Ishikawa (cell line): ENCODE measurements around the gene RGSL1.

Experiments
- CEBPB ChIP-seq: IDR thresholded peaks from 2 replicates; pipeline ENCODE4 v1.6.1; 2012
- CREB1 ChIP-seq: IDR thresholded peaks from 2 replicates; pipeline ENCODE4 v1.6.1; 2012; ENCODE audit warnings: low read depth
- EGR1 ChIP-seq: IDR thresholded peaks from 2 replicates; pipeline ENCODE4 v1.6.1; 2012
- EP300 ChIP-seq: IDR thresholded peaks from 2 replicates; pipeline ENCODE4 v1.6.1; 2012; ENCODE audit warnings: borderline replicate concordance
- FOXM1 ChIP-seq: IDR thresholded peaks from 2 replicates; pipeline ENCODE4 v1.6.1; 2012; ENCODE audit warnings: low read depth, borderline replicate concordance
- NFIC ChIP-seq: IDR thresholded peaks from 2 replicates; pipeline ENCODE4 v1.6.1; 2012
- RAD21 ChIP-seq: IDR thresholded peaks from 2 replicates; pipeline ENCODE4 v1.6.1; 2012; ENCODE audit warnings: low read depth
- TAF1 ChIP-seq: IDR thresholded peaks from 2 replicates; pipeline ENCODE4 v1.6.1; 2012; ENCODE audit warnings: low read depth, mild to moderate bottlenecking
- TCF12 ChIP-seq: IDR thresholded peaks from 2 replicates; pipeline ENCODE4 v1.6.1; 2012; ENCODE audit warnings: low read depth
- TEAD4 ChIP-seq: IDR thresholded peaks from 2 replicates; pipeline ENCODE4 v1.6.1; 2012
- YY1 ChIP-seq: IDR thresholded peaks from 2 replicates; pipeline ENCODE4 v1.6.1; 2012; ENCODE audit warnings: low read depth
- ZBTB7A ChIP-seq: IDR thresholded peaks from 2 replicates; pipeline ENCODE4 v1.6.1; 2012; ENCODE audit warnings: low read depth
- TF ChIP-seq, protein P1 (sequence below): IDR thresholded peaks from 2 replicates; pipeline ENCODE4 v1.6.1; 2012
- TF ChIP-seq, protein P2 (sequence below): IDR thresholded peaks from 2 replicates; pipeline ENCODE4 v1.6.1; 2012
- TF ChIP-seq, protein P3 (sequence below): IDR thresholded peaks from 2 replicates; pipeline ENCODE4 v1.6.1; 2012; ENCODE audit warnings: low read depth, mild to moderate bottlenecking

RGSL1 gene

DNA sequence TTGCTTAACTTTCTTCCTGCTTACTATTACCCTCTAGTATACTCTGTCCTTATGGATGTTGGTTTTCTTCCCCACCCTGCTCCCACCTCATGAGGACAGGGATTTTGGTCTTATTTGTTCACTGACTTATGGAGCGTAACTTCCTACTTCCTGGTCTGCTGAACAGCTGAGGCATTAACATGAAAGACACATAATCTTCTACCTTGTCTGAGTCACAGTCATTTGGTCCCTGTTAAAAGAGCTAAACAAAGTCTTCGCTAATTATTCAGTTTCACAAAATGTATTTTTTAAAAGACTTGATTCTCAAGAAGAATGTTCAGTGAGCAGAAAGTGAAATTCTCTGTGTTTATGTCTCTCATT, 120.6 kb downstream of the RGSL1 start:
- no peak for TF ChIP-seq EGR1
- no peak for TF ChIP-seq FOXM1
- no peak for TF ChIP-seq EP300
- TF ChIP-seq, protein P1, sequence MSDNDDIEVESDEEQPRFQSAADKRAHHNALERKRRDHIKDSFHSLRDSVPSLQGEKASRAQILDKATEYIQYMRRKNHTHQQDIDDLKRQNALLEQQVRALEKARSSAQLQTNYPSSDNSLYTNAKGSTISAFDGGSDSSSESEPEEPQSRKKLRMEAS: no peak
- no peak for TF ChIP-seq CEBPB
- TF ChIP-seq TCF12: no peak
- no peak for TF ChIP-seq RAD21
- TF ChIP-seq, protein P2, sequence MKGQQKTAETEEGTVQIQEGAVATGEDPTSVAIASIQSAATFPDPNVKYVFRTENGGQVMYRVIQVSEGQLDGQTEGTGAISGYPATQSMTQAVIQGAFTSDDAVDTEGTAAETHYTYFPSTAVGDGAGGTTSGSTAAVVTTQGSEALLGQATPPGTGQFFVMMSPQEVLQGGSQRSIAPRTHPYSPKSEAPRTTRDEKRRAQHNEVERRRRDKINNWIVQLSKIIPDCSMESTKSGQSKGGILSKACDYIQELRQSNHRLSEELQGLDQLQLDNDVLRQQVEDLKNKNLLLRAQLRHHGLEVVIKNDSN: no peak
- no peak for TF ChIP-seq ZBTB7A
- no peak for TF ChIP-seq NFIC
- no peak for TF ChIP-seq CREB1
- no peak for TF ChIP-seq YY1

DNA sequence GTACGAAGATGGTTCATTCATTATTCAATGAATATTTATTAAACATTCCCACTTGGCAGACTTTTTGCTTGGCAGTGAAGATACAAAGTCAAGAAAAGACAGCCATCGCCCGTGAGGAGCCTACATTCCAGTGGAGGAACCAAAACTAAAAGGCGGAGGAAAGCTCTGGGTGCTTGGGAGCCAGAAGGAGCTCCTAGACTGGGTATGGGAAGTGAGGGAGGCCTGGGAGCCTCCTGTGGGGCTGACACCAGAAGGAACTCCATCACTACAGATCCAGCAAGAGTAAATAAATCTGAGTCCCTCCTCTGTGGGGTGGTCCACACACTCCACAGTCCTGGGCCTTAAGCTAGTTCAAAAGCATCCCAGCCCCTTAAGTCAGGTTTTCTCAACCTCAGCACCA, 124.2 kb downstream of the RGSL1 start:
- TF ChIP-seq EP300 (no peak), TEAD4 (no peak), FOXM1 (no peak), TCF12 (no peak), EGR1 (no peak), TAF1 (no peak), CREB1 (no peak), NFIC (no peak), CEBPB (no peak)
- TF ChIP-seq, protein P3, sequence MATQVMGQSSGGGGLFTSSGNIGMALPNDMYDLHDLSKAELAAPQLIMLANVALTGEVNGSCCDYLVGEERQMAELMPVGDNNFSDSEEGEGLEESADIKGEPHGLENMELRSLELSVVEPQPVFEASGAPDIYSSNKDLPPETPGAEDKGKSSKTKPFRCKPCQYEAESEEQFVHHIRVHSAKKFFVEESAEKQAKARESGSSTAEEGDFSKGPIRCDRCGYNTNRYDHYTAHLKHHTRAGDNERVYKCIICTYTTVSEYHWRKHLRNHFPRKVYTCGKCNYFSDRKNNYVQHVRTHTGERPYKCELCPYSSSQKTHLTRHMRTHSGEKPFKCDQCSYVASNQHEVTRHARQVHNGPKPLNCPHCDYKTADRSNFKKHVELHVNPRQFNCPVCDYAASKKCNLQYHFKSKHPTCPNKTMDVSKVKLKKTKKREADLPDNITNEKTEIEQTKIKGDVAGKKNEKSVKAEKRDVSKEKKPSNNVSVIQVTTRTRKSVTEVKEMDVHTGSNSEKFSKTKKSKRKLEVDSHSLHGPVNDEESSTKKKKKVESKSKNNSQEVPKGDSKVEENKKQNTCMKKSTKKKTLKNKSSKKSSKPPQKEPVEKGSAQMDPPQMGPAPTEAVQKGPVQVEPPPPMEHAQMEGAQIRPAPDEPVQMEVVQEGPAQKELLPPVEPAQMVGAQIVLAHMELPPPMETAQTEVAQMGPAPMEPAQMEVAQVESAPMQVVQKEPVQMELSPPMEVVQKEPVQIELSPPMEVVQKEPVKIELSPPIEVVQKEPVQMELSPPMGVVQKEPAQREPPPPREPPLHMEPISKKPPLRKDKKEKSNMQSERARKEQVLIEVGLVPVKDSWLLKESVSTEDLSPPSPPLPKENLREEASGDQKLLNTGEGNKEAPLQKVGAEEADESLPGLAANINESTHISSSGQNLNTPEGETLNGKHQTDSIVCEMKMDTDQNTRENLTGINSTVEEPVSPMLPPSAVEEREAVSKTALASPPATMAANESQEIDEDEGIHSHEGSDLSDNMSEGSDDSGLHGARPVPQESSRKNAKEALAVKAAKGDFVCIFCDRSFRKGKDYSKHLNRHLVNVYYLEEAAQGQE: no peak
- TF ChIP-seq, protein P2: no peak

DNA sequence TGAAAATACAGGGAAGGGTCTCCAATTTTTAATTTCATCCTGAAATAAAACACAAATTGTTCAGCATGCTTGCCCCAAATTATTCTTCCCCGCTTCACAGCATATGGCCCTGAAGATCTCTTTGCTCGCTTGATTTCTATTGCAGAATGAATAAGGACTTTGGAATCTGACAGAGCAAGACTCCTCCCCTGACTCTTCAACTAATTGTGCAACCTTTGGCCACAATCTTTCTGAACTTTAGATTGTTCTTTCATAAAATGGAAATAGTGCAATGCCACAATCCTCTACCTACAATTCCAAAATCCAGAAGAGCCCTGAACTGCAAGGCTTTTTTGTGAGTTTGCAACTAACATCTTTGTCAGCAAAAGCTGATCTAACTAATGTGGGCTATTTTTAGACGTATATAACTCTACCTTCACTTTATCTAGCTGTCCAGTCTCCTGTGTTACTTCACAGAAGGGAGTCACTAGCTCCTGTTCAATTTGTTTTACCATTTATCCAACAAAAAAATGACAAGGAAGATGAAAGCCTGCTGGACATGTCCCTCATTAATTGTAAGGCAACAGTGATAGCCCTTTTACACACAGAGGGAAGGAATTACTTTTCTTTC, 125.7 kb downstream of the RGSL1 start:
- TF ChIP-seq, protein P3: no peak
- TF ChIP-seq YY1: no peak
- TF ChIP-seq, protein P2: no peak
- TF ChIP-seq, protein P1: no peak
- TF ChIP-seq CEBPB: peak; percentile 69
- TF ChIP-seq RAD21: no peak

DNA sequence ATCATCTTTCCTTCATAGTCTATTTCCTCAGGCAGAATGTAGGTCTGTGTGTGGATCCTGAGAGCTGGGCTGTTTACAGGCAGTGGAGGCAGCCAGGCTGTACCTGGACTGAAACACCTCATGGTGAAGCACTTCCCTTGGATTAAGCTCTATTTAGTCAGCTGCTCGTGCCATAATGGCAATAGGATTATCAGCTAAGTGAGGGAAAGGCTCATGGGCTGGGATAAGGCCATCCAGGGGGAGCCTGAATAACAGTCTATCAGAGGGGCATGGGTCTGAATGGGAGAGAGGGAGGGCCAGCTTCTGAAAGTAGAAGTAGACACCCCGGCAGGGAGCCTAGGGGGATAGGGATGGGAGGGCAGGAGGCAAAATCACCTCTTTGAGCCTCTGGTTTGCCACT, 130.8 kb downstream of the RGSL1 start:
- TF ChIP-seq, protein P2: no peak
- no peak for TF ChIP-seq CREB1
- TF ChIP-seq, protein P3: no peak
- TF ChIP-seq, protein P1: no peak
- no peak for TF ChIP-seq EGR1
- no peak for TF ChIP-seq TAF1
- no peak for TF ChIP-seq FOXM1
